ENCODE measurements around the gene SDCCAG8. TPM values are rescaled to one million over a fixed set of nuclear protein-coding genes. Genes with fewer than 3 reads are reported as not detected.
"Not testable (repeated sequence)": the region's sequence is repeated elsewhere in the genome, so short reads cannot be mapped to it uniquely, and the experiment has no call there.

Gene SDCCAG8
- total RNA-seq, 1 experiment from 2014 or later: 194 TPM

DNA sequence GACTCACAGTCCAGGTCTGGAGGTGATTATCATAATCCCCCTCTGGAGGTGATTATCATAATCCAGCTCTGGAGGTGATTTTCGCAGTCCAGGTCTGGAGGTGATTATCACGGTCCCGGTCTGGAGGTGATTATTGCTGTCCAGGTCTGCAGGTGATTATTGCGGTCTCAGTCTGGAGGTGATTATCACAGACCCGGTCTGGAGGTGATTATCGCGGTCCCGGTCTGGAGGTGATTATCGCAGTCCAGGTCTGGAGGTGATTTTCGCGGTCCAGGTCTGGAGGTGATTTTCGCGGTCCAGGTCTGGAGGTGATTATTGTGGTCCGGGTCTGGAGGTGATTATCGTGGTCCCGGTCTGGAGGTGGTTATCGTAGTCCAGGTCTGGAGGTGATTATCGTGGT is 76.6 kb downstream of the SDCCAG8 start:
- DNase-seq (no peak), ATAC-seq (no peak)
- H3K79me2 ChIP-seq (ENCODE audit: low read length): no peaks in the 10 kb centered on the region
- H3K4me2 ChIP-seq (ENCODE audit: low read length): no peak overlapping the region
- H3F3A ChIP-seq (ENCODE audit: low read length, unreplicated experiment): no peaks in the 10 kb centered on the region
- intact Hi-C loops (cut with micrococcal nuclease): no loop called here
- H4K20me1 ChIP-seq (ENCODE audit: low read length): no peaks in the 10 kb centered on the region
- H3K27ac ChIP-seq (ENCODE audit: low read length): no peak overlapping the region
- no peaks in the 10 kb centered on the region for H3K9me2 ChIP-seq (replicated peaks; ENCODE audit: low read length)
- no peaks in the 10 kb centered on the region for H3K4me1 ChIP-seq (ENCODE audit: insufficient read depth, low read length)
- no TSS peak for BruUV-seq (replicated peaks)
- POLR2A ChIA-PET (ENCODE audit: unreplicated experiment): no interaction called here
- H3K9me3 ChIP-seq (ENCODE audit: low read length): no peaks in the 10 kb centered on the region
- no peak overlapping the region for H3K9ac ChIP-seq (ENCODE audit: low read length)
- TF ChIP-seq CTCF (conservative IDR thresholded peaks at IDR 0.05; ENCODE audit: low read depth, low read length) (no peak), EZH2 (IDR thresholded peaks at IDR 0.05; ENCODE audit: low read length, unreplicated experiment) (no peak)
- H3K27me3 ChIP-seq (ENCODE audit: low read length): no peaks in the 10 kb centered on the region
- H3K36me3 ChIP-seq (ENCODE audit: low read depth, low read length): peaks cover 7% of the 10 kb centered on the region
- CTCF ChIA-PET: no interaction called here
- H3K4me3 ChIP-seq (ENCODE audit: low read length): no peak overlapping the region
- H2AFZ ChIP-seq (ENCODE audit: low read length): no peak overlapping the region

- no TSS peak for BruUV-seq (replicated peaks)
- H3K36me3 ChIP-seq (ENCODE audit: low read depth, low read length): peaks cover 11% of the 10 kb centered on the region
- POLR2A ChIA-PET (ENCODE audit: unreplicated experiment): no interaction called here
Observed at GRCh38 chr1:243335292-243335691, 79.5 kb downstream of the SDCCAG8 start.

GRCh38 chr1:243336163-243336562 is 80.3 kb downstream of the SDCCAG8 start:
- Histone ChIP-seq H4K20me1 (ENCODE audit: low read length) (no peaks in the 10 kb centered on the region), H3K79me2 (ENCODE audit: low read length) (no peaks in the 10 kb centered on the region), H3K4me1 (ENCODE audit: insufficient read depth, low read length) (peaks cover 7% of the 10 kb centered on the region), H3K4me3 (ENCODE audit: low read length) (no peak overlapping the region), H2AFZ (ENCODE audit: low read length) (no peak overlapping the region), H3K9ac (ENCODE audit: low read length) (no peak overlapping the region), H3F3A (ENCODE audit: low read length, unreplicated experiment) (no peaks in the 10 kb centered on the region), H3K36me3 (ENCODE audit: low read depth, low read length) (peaks cover 5% of the 10 kb centered on the region), H3K9me3 (ENCODE audit: low read length) (no peaks in the 10 kb centered on the region), H3K27me3 (ENCODE audit: low read length) (no peaks in the 10 kb centered on the region), H3K4me2 (ENCODE audit: low read length) (no peak overlapping the region), H3K27ac (ENCODE audit: low read length) (no peak overlapping the region), H3K9me2 (replicated peaks; ENCODE audit: low read length) (no peaks in the 10 kb centered on the region)
- DNase-seq: no peak
- BruUV-seq (replicated peaks): no TSS peak
- ChIA-PET CTCF (no interaction called here), POLR2A (ENCODE audit: unreplicated experiment) (no interaction called here)
- no peak for ATAC-seq
- TF ChIP-seq EZH2 (IDR thresholded peaks at IDR 0.05; ENCODE audit: low read length, unreplicated experiment): no peak
- no peak for TF ChIP-seq EZH2phosphoT487 (IDR thresholded peaks at IDR 0.05; ENCODE audit: borderline replicate concordance, low read length)
- no peak for TF ChIP-seq CTCF (conservative IDR thresholded peaks at IDR 0.05; ENCODE audit: low read depth, low read length)
- intact Hi-C loops (cut with micrococcal nuclease): no loop called here

More at GRCh38 chr1:243335292-243335691, 79.5 kb downstream of the SDCCAG8 start:
- no peak for DNase-seq
- no peaks in the 10 kb centered on the region for H4K20me1 ChIP-seq (ENCODE audit: low read length)
- no peak for ATAC-seq
- intact Hi-C loops (cut with micrococcal nuclease): no loop called here
- H3K4me3 ChIP-seq (ENCODE audit: low read length): no peak overlapping the region
- no peaks in the 10 kb centered on the region for H3K79me2 ChIP-seq (ENCODE audit: low read length)
- CTCF ChIA-PET: no interaction called here
- no peak overlapping the region for H3K4me2 ChIP-seq (ENCODE audit: low read length)
- no peaks in the 10 kb centered on the region for H3K27me3 ChIP-seq (ENCODE audit: low read length)
- no peak overlapping the region for H2AFZ ChIP-seq (ENCODE audit: low read length)
- no peaks in the 10 kb centered on the region for H3K9me2 ChIP-seq (replicated peaks; ENCODE audit: low read length)
- H3K9me3 ChIP-seq (ENCODE audit: low read length): no peaks in the 10 kb centered on the region
- H3K4me1 ChIP-seq (ENCODE audit: insufficient read depth, low read length): no peaks in the 10 kb centered on the region
- no peaks in the 10 kb centered on the region for H3F3A ChIP-seq (ENCODE audit: low read length, unreplicated experiment)
- no peak overlapping the region for H3K27ac ChIP-seq (ENCODE audit: low read length)
- TF ChIP-seq CTCF (conservative IDR thresholded peaks at IDR 0.05; ENCODE audit: low read depth, low read length): no peak
- no peak for TF ChIP-seq EZH2 (IDR thresholded peaks at IDR 0.05; ENCODE audit: low read length, unreplicated experiment)
- no peak for TF ChIP-seq EZH2phosphoT487 (IDR thresholded peaks at IDR 0.05; ENCODE audit: borderline replicate concordance, low read length)
- H3K9ac ChIP-seq (ENCODE audit: low read length): no peak overlapping the region

DNA sequence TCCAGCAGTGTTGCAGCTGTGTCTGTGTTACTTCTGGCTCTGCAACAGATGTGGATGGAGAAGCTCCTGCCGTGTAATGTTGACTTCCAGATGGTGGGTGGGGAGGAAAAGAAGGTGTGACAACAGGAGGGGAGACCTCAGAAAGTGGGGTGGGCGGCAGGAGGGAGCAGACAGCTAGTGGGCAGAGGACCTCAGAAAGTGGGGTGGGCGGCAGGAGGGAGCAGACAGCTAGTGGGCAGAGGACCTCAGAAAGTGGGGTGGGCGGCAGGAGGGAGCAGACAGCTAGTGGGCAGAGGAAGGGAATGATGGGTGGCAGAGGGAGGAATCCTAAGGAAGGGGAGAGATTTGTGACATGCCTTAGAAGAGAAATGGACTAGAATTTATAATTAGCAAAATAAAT is 83.0 kb downstream of the SDCCAG8 start:
- H3K4me3 ChIP-seq (ENCODE audit: low read length); H3K27me3 ChIP-seq (ENCODE audit: low read length); ATAC-seq; H3F3A ChIP-seq (ENCODE audit: low read length, unreplicated experiment); intact Hi-C loops (cut with micrococcal nuclease); POLR2A ChIA-PET (ENCODE audit: unreplicated experiment); BruUV-seq (replicated peaks); H3K4me2 ChIP-seq (ENCODE audit: low read length); H3K79me2 ChIP-seq (ENCODE audit: low read length); H4K20me1 ChIP-seq (ENCODE audit: low read length); DNase-seq; CTCF ChIA-PET; H3K27ac ChIP-seq (ENCODE audit: low read length); H3K9me3 ChIP-seq (ENCODE audit: low read length); H3K9me2 ChIP-seq (replicated peaks; ENCODE audit: low read length); H2AFZ ChIP-seq (ENCODE audit: low read length); H3K4me1 ChIP-seq (ENCODE audit: insufficient read depth, low read length); H3K36me3 ChIP-seq (ENCODE audit: low read depth, low read length); H3K9ac ChIP-seq (ENCODE audit: low read length): not testable (repeated sequence)
